Ammon's horn (tissue), 1 donor: ENCODE data around the gene BPIFB2.
"Not testable (repeated sequence)": the region's sequence is repeated elsewhere in the genome, so short reads cannot be mapped to it uniquely, and the experiment has no call there.

Experiments used
- DNase-seq: peaks from one replicate; pipeline ENCODE4 v3.0.0-alpha.2; 2016; ENCODE audit warnings: low spot score

The BPIFB2 gene

GRCh38 chr20:33042983-33043730 is 35.7 kb downstream of the BPIFB2 start:
- no peak for DNase-seq

GRCh38 chr20:33043731-33044181 is 36.3 kb downstream of the BPIFB2 start:
- DNase-seq, result no peak

GRCh38 chr20:33045129-33045721 is 37.7 kb downstream of the BPIFB2 start:
- not testable (repeated sequence) for DNase-seq

GRCh38 chr20:33046412-33046811 is 38.9 kb downstream of the BPIFB2 start:
- DNase-seq, result no peak

GRCh38 chr20:33051333-33051732 is 43.8 kb downstream of the BPIFB2 start:
- DNase-seq, result no peak

GRCh38 chr20:33053291-33054106 is 46.0 kb downstream of the BPIFB2 start, which contains the start of gene BPIFB3:
Gene BPIFB3 (plus strand): TSS chr20:33053903. CDS start chr20:33055436, 1,533 bp downstream.
- no peak for DNase-seq

- no peak for DNase-seq
Measured at GRCh38 chr20:33054381-33054780, 46.9 kb downstream of the BPIFB2 start.

GRCh38 chr20:33054791-33055190 is 47.3 kb downstream of the BPIFB2 start:
- DNase-seq, result no peak

GRCh38 chr20:33059136-33059535 is 51.6 kb downstream of the BPIFB2 start:
- DNase-seq, result no peak

- no peak for DNase-seq
Measured at GRCh38 chr20:33059741-33060390, 52.4 kb downstream of the BPIFB2 start.

- no peak for DNase-seq
Measured at GRCh38 chr20:33061658-33062028, 54.1 kb downstream of the BPIFB2 start.

- DNase-seq, result no peak
Measured at GRCh38 chr20:33062105-33062824, 54.8 kb downstream of the BPIFB2 start.

GRCh38 chr20:33062825-33063149 is 55.3 kb downstream of the BPIFB2 start:
- no peak for DNase-seq

GRCh38 chr20:33063271-33063670 is 55.8 kb downstream of the BPIFB2 start:
- no peak for DNase-seq

- DNase-seq, result no peak
Measured at GRCh38 chr20:33064572-33065287, 57.2 kb downstream of the BPIFB2 start.

- DNase-seq, result no peak
Measured at GRCh38 chr20:33065785-33066184, 58.3 kb downstream of the BPIFB2 start.

GRCh38 chr20:33067806-33068205 is 60.3 kb downstream of the BPIFB2 start:
- DNase-seq, result no peak

GRCh38 chr20:33068251-33068939 is 60.9 kb downstream of the BPIFB2 start:
- DNase-seq, result no peak

- no peak for DNase-seq
Measured at GRCh38 chr20:33069673-33070072, 62.2 kb downstream of the BPIFB2 start.
